GM23338 (cell line): ENCODE data around the gene PARP14.

ENCODE experiments used
- CTCF ChIP-seq, 2 experiments: fragments of 200-600 bp in 1 of 2; sonication (generic) in 1 of 2; conservative IDR thresholded peaks; 2 replicates each; pipeline versions ENCODE4 v1.5.1 to v1.6.1; 2016 to 2017; ENCODE audit warnings: antibody characterized with exemption in 2 of 2, low read depth in 2 of 2, mild to moderate bottlenecking in 2 of 2, moderate library complexity in 1 of 2
- EZH2phosphoT487 ChIP-seq: fragments of 200-600 bp; sonication (generic); IDR thresholded peaks from one replicate; pipeline ENCODE4 v1.8.1; 2018; ENCODE audit warnings: antibody characterized with exemption; ENCODE audit not compliant: unreplicated experiment
- REST ChIP-seq: IDR thresholded peaks from one replicate; pipeline ENCODE4 v1.6.1; 2018; ENCODE audit warnings: antibody characterized with exemption; ENCODE audit not compliant: unreplicated experiment

- TF ChIP-seq CTCF (conservative IDR thresholded peaks at IDR 0.05; ENCODE audit: low read depth in 2 of 2) (no peak), EZH2phosphoT487 (no peak), REST (no peak)
These were observed 661 bp upstream of the PARP14 start for GRCh38 chr3:122679882-122680474.
